ENCODE results near the gene HOXA9.

DNA sequence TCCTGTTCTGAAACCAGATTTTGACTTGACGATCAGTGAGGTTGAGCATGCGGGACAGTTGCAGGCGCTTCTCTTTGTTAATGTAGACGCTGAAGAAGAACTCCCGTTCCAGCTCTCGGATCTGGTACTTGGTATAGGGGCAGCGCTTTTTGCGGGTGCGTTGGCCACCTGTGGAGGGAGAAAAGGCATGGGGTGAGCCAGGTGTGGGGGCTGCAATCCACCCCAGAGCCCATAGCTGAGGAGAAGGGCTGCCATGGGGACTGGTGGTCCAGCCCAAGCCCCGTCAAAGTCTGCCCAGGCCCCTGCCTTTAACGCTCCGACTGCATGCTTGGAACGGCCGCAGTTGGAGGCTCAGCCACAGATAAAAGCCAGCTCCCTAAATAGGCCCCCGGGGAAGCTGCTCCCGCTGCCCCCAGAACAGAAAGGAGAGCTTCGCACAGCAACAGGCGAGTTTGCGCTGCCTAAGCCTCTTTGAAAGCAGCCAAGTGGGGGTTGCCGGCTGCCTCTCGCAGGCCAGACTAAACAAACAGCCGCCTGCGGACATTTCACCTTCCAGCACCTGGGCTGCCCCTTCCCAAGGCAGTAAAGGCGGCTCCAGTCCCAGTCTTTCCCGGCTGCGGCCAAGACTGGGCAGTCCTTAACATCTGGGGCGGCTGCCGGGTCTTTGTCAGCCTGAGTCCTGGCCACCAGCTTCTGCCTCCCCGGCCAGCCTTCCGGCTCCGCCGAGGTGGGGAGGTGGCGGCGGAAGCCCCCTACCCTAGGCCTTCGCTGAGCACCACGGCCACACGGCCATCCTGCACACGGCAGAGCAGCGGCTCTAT is 17.7 kb upstream of the HOXA9 start:
- no peak for TF ChIP-seq POLR2A (IDR thresholded peaks at IDR 0.05; ENCODE audit: low read length)
- TF ChIP-seq GATA1 (IDR thresholded peaks at IDR 0.05; ENCODE audit: low read depth, low read length): no peak
